ENCODE measurements around the gene AIFM3. TPM values are rescaled to one million over a fixed set of nuclear protein-coding genes. Genes with fewer than 3 reads are reported as not detected.

The AIFM3 gene
- total RNA-seq, 1 donor from 2014 or later, result 0.47 TPM

DNA sequence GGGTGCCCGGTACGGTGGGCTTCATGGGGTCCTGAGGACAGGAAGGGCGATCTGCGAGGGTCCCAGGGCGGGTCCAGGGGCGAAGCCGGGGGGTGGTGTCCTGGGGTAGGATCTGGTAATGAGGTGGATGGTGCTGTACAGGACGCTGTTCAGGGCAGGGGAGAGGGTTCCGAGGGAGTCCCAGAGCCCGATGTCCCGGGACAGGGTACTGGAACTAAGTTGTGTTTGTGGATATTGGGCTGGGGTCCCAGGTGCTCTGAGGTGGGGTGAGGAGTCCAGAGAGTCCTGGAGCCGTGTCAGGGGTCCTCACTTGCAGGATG is 15.5 kb downstream of the AIFM3 start:
- Mint-ChIP-seq H3K4me1 (ENCODE audit: low read depth) (peaks cover 35% of the 10 kb centered on the region), H3K9me3 (ENCODE audit: low read depth) (peaks cover 10% of the 10 kb centered on the region), H3K27me3 (ENCODE audit: low read depth) (peaks cover 2% of the 10 kb centered on the region), H3K4me3 (ENCODE audit: unreplicated experiment) (peak overlapping the region; percentile 100), H3K27ac (ENCODE audit: unreplicated experiment) (peak overlapping the region; percentile 90), H3K36me3 (ENCODE audit: low read depth) (peaks cover 7% of the 10 kb centered on the region)
- TF ChIP-seq, protein P1, sequence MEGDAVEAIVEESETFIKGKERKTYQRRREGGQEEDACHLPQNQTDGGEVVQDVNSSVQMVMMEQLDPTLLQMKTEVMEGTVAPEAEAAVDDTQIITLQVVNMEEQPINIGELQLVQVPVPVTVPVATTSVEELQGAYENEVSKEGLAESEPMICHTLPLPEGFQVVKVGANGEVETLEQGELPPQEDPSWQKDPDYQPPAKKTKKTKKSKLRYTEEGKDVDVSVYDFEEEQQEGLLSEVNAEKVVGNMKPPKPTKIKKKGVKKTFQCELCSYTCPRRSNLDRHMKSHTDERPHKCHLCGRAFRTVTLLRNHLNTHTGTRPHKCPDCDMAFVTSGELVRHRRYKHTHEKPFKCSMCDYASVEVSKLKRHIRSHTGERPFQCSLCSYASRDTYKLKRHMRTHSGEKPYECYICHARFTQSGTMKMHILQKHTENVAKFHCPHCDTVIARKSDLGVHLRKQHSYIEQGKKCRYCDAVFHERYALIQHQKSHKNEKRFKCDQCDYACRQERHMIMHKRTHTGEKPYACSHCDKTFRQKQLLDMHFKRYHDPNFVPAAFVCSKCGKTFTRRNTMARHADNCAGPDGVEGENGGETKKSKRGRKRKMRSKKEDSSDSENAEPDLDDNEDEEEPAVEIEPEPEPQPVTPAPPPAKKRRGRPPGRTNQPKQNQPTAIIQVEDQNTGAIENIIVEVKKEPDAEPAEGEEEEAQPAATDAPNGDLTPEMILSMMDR (IDR thresholded peaks at IDR 0.05), result no peak
- no peak for DNase-seq (ENCODE audit: low spot score)

DNA sequence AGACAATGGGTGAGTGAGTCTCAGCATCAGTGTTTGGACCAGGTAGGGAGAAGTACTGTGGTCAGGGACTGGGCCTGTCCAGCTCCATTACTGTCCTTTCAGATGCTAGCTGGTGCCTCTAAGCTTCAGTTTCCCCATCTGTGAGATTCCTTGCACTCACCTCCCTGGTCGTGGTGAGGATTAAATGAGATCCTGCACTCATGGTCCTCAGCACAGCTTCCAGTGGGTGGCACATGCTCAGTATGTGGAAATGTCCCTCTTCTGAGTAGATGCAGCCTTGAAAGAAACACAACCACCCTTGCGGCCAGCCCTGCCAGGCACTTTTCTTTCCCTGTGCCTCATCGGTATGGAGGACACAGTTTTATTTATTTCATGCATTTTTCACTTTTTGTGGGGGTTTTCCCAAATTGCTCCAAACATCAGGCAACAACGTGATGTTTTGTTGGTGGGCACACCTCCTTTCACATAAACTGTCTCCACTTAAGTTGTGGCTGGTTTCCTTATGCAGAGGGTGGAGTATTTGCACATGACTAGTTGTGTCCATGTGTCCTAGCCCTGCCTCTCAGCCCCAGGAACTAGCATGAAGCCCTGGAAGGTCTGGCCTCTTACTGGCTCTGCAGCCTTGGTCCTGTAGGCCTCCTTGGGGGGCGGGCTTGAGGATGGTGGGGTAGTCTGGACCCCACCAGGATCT is 16.2 kb downstream of the AIFM3 start:
- Mint-ChIP-seq H3K4me1 (ENCODE audit: low read depth) (peaks cover 35% of the 10 kb centered on the region), H3K27ac (ENCODE audit: unreplicated experiment) (peak overlapping the region; percentile 90), H3K27me3 (ENCODE audit: low read depth) (peaks cover 2% of the 10 kb centered on the region), H3K4me3 (ENCODE audit: unreplicated experiment) (peak overlapping the region; percentile 100), H3K36me3 (ENCODE audit: low read depth) (peaks cover 7% of the 10 kb centered on the region), H3K9me3 (ENCODE audit: low read depth) (peaks cover 9% of the 10 kb centered on the region)
- DNase-seq (ENCODE audit: low spot score), result no peak
- TF ChIP-seq, protein P1 (IDR thresholded peaks at IDR 0.05), result no peak

DNA sequence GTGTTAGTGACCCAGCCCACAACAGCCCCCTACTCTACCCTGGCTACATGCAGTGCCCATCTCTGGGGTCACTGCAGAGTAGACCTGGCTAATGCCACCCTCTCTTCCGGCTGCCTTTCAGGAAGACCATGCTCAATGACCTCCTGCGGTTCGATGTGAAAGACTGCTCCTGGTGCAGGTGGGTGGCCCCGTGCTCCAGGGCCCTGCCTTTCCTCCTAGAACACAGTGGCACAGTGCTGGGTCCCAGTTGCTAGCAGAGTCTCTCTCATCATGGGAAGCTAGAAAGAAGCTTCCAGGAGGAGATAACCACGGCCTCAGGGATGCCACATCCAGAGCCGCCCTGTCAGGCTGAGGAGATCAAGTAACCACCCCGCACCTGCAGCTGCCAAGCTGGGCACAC is 18.7 kb downstream of the AIFM3 start:
- TF ChIP-seq, protein P1 (IDR thresholded peaks at IDR 0.05), result no peak

DNA sequence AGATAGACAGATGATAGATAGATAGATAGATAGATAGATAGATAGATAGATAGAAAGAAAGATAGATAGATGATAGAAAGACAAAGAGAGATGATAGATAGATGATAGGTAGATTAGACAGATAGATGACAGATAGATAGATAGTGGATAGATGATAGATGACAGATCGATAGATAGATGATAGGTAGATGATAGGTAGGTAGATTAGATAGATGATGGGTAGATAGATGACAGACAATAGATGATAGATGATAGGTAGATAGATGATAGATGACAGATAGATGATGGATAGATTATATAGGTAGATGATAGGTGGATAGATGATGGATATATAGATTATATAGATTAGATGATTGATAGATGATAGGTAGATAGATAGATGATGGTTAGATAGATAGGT is 19.3 kb downstream of the AIFM3 start:
- no peaks in the 10 kb centered on the region for H3K9me3 Mint-ChIP-seq (ENCODE audit: low read depth)
- no peak overlapping the region for H3K4me3 Mint-ChIP-seq (ENCODE audit: unreplicated experiment)
- no peaks in the 10 kb centered on the region for H3K27me3 Mint-ChIP-seq (ENCODE audit: low read depth)
- no peak for DNase-seq (ENCODE audit: low spot score)
- peaks cover 23% of the 10 kb centered on the region for H3K4me1 Mint-ChIP-seq (ENCODE audit: low read depth)
- no peak overlapping the region for H3K27ac Mint-ChIP-seq (ENCODE audit: unreplicated experiment)
- peaks cover 10% of the 10 kb centered on the region for H3K36me3 Mint-ChIP-seq (ENCODE audit: low read depth)
- TF ChIP-seq, protein P1 (IDR thresholded peaks at IDR 0.05), result no peak

More for the DNA sequence above, 18.7 kb downstream of the AIFM3 start:
- H3K4me3 Mint-ChIP-seq (ENCODE audit: unreplicated experiment), result no peak overlapping the region
- H3K27me3 Mint-ChIP-seq (ENCODE audit: low read depth), result no peaks in the 10 kb centered on the region
- H3K27ac Mint-ChIP-seq (ENCODE audit: unreplicated experiment), result no peak overlapping the region
- H3K4me1 Mint-ChIP-seq (ENCODE audit: low read depth), result peaks cover 27% of the 10 kb centered on the region
- no peak for DNase-seq (ENCODE audit: low spot score)
- peaks cover 10% of the 10 kb centered on the region for H3K36me3 Mint-ChIP-seq (ENCODE audit: low read depth)
- no peaks in the 10 kb centered on the region for H3K9me3 Mint-ChIP-seq (ENCODE audit: low read depth)

DNA sequence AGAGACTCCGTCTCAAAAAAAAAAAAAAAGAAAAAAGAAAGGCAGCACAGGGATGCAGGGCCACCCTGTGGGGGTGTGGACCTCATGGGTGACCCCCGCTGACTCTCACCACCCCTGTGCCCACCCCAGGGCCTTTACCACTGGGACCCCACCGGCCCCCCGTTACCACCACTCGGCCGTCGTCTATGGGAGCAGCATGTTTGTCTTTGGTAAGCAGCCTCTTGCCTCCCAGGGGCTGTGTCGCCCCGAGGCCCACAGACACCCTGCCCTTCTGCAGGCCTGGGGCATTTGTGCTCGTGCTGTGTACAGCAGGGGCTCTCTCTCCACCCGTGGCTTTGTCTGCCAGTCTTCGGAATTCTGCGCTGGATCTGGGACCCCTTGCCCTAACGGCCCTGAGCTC is 20.3 kb downstream of the AIFM3 start:
- Mint-ChIP-seq H3K27ac (ENCODE audit: unreplicated experiment) (no peak overlapping the region), H3K36me3 (ENCODE audit: low read depth) (peaks cover 10% of the 10 kb centered on the region), H3K4me1 (ENCODE audit: low read depth) (peaks cover 18% of the 10 kb centered on the region), H3K27me3 (ENCODE audit: low read depth) (no peaks in the 10 kb centered on the region), H3K9me3 (ENCODE audit: low read depth) (no peaks in the 10 kb centered on the region), H3K4me3 (ENCODE audit: unreplicated experiment) (no peak overlapping the region)
- no peak for DNase-seq (ENCODE audit: low spot score)
- TF ChIP-seq, protein P1 (IDR thresholded peaks at IDR 0.05), result no peak
